Measurements from ENCODE around the gene ZC3H18. TPM values are rescaled to one million over a fixed set of nuclear protein-coding genes. Genes with fewer than 3 reads are reported as not detected.
A peak's percentile ranks its signal among the peaks of the same experiment; 100 is the strongest.

The ZC3H18 gene
- total RNA-seq, 1 experiment from 2014 or later, result 40.5 TPM

DNA sequence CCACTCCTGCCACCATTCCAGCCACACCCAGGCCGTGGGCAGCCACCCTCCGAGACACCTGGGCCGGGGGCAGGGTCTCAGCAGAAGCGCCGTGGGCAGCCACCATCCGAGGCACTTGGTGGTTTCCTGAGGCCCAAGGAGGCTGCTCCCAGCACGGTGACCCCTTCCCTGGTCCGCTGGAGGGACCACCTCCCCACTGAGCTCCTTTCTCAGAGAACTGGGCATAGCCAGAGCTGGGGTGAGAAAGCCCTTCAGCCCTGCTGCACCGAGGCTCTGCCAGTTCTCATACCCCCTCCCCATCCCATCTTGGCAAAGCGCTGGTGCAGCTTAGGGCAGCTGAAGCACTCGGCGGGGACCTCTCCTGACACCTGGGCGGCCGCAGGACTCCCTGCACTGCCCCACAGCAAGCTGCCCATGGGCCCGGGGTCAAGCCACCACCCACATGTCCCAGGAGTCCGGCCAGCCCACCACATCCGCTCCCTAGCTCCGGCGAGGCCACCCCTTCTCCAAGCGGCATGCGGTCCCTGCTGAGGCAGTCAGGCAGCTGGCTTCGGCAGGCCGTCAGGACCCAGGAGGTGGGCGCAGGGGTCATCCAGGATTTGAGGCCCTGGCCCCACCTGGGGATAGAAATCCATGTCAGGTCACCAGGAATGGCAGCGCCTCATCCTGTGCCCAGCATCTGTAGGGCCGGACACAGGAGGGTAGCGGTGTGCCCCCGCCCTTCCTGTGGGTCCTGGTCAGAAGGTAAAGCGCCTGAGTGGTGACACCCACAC, 82.0 kb downstream of the ZC3H18 start:
- intact Hi-C loops (cut with micrococcal nuclease), result no loop called here
- TSS peak; percentile 51 for BruUV-seq (replicated peaks)
- H3K4me1 Mint-ChIP-seq (ENCODE audit: insufficient read depth, unreplicated experiment), result no peaks in the 10 kb centered on the region
- no peak for DNase-seq (ENCODE audit: unreplicated experiment)
- ChIA-PET CTCF (no interaction called here), POLR2A (interaction anchor here (0.7 kb wide), 1 partner anchor 34 kb away, joined by 3 read pairs; no protein-coding TSS in a partner anchor)
- no peaks in the 10 kb centered on the region for H3K27me3 Mint-ChIP-seq (ENCODE audit: insufficient read depth, unreplicated experiment)
- peaks cover 12% of the 10 kb centered on the region for H3K36me3 Mint-ChIP-seq (ENCODE audit: insufficient read depth, unreplicated experiment)
- H3K9me3 Mint-ChIP-seq (ENCODE audit: unreplicated experiment), result no peaks in the 10 kb centered on the region
- TF ChIP-seq, protein P1, sequence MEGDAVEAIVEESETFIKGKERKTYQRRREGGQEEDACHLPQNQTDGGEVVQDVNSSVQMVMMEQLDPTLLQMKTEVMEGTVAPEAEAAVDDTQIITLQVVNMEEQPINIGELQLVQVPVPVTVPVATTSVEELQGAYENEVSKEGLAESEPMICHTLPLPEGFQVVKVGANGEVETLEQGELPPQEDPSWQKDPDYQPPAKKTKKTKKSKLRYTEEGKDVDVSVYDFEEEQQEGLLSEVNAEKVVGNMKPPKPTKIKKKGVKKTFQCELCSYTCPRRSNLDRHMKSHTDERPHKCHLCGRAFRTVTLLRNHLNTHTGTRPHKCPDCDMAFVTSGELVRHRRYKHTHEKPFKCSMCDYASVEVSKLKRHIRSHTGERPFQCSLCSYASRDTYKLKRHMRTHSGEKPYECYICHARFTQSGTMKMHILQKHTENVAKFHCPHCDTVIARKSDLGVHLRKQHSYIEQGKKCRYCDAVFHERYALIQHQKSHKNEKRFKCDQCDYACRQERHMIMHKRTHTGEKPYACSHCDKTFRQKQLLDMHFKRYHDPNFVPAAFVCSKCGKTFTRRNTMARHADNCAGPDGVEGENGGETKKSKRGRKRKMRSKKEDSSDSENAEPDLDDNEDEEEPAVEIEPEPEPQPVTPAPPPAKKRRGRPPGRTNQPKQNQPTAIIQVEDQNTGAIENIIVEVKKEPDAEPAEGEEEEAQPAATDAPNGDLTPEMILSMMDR (IDR thresholded peaks at IDR 0.05; ENCODE audit: unreplicated experiment), result no peak
- H3K4me3 Mint-ChIP-seq (ENCODE audit: unreplicated experiment), result no peak overlapping the region
- H3K27ac Mint-ChIP-seq (ENCODE audit: low read depth, unreplicated experiment), result no peak overlapping the region

DNA sequence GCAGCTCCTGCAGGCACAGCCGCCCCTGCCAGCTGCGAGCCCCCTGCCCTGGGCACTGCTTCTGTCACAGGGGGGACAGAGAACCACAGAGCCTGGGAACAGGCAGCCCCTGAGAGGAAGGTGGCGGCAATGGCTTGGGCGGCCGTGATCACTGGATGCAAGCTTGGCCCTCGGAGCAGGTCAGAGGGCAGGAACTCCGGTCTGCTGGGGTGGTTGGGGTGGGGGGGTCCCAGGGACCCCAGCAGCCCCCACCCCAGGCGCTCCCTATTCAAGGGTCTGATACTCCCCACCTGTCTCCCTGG, 82.5 kb downstream of the ZC3H18 start:
- Mint-ChIP-seq H3K4me1 (ENCODE audit: insufficient read depth, unreplicated experiment) (no peaks in the 10 kb centered on the region), H3K27me3 (ENCODE audit: insufficient read depth, unreplicated experiment) (no peaks in the 10 kb centered on the region), H3K4me3 (ENCODE audit: unreplicated experiment) (no peak overlapping the region), H3K27ac (ENCODE audit: low read depth, unreplicated experiment) (no peak overlapping the region), H3K36me3 (ENCODE audit: insufficient read depth, unreplicated experiment) (peaks cover 12% of the 10 kb centered on the region), H3K9me3 (ENCODE audit: unreplicated experiment) (no peaks in the 10 kb centered on the region)
- no TSS peak for BruUV-seq (replicated peaks)
- TF ChIP-seq, protein P1 (IDR thresholded peaks at IDR 0.05; ENCODE audit: unreplicated experiment), result no peak
- CTCF ChIA-PET, result no interaction called here
- intact Hi-C loops (cut with micrococcal nuclease), result no loop called here
- DNase-seq (ENCODE audit: unreplicated experiment), result no peak
- POLR2A ChIA-PET, result no interaction called here

DNA sequence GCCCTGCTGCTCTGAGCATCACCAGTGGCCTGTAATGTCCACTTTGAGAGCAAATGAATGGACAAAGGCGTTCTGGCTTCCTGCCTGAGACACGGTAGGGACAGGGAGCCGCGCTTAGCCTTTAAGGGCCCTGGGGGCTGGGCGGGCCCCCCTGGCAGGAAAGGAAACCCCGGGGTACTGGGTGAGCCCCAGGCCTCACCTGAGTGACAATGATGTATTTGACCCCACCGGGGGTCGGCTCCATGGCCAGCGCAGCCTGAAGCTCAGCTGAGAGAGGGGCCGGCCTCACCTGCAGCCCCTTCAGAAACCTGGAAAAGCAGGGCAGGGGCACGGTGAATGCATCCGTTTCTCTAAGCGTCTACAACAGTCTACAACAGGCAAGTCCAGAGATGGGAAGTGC, 82.9 kb downstream of the ZC3H18 start:
- POLR2A ChIA-PET, result no interaction called here
- Mint-ChIP-seq H3K4me1 (ENCODE audit: insufficient read depth, unreplicated experiment) (no peaks in the 10 kb centered on the region), H3K4me3 (ENCODE audit: unreplicated experiment) (no peak overlapping the region), H3K27me3 (ENCODE audit: insufficient read depth, unreplicated experiment) (no peaks in the 10 kb centered on the region), H3K27ac (ENCODE audit: low read depth, unreplicated experiment) (no peak overlapping the region), H3K36me3 (ENCODE audit: insufficient read depth, unreplicated experiment) (peaks cover 12% of the 10 kb centered on the region), H3K9me3 (ENCODE audit: unreplicated experiment) (no peaks in the 10 kb centered on the region)
- DNase-seq (ENCODE audit: unreplicated experiment), result no peak
- BruUV-seq (replicated peaks), result no TSS peak
- intact Hi-C loops (cut with micrococcal nuclease), result no loop called here
- TF ChIP-seq, protein P1 (IDR thresholded peaks at IDR 0.05; ENCODE audit: unreplicated experiment), result no peak
- CTCF ChIA-PET, result no interaction called here

DNA sequence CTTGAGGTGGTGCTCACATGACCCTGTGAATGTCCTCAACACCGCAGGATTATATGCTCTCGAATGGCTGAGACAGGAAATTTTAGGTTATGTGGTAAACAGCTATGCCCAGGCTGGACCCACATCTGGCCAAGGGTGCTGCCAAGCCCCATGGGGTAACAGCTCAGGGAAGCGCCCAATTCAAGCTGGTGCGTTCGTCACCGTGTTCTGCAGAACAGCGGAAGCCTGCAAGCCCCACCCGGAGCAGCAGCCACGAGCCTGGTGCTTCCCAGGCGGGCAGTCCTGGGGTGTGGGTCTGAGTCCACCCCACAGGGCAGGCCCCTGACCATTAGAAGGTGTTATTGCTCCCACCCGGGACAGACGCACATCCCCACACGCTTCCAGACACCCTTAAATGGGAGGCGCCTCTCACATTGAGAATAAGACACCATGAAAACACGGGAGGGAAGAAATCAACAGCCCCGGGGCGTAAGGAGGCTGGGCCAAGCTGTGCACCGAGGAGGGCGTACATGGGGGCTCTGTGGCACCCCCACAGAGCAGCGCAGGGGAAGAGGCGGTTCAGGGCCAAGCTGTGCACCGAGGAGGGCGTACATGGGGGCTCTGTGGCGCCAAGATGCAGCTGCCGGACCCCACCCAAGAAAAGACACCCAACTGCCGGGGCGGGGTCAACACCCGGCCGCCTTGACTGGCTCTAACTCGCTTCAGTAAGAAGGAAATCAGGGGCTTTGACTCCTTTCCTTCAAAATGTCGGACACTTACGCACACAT, 83.6 kb downstream of the ZC3H18 start:
- Mint-ChIP-seq H3K36me3 (ENCODE audit: insufficient read depth, unreplicated experiment) (peaks cover 12% of the 10 kb centered on the region), H3K9me3 (ENCODE audit: unreplicated experiment) (no peaks in the 10 kb centered on the region), H3K27me3 (ENCODE audit: insufficient read depth, unreplicated experiment) (no peaks in the 10 kb centered on the region), H3K4me1 (ENCODE audit: insufficient read depth, unreplicated experiment) (no peaks in the 10 kb centered on the region), H3K4me3 (ENCODE audit: unreplicated experiment) (no peak overlapping the region), H3K27ac (ENCODE audit: low read depth, unreplicated experiment) (no peak overlapping the region)
- CTCF ChIA-PET, result no interaction called here
- POLR2A ChIA-PET, result no interaction called here
- TF ChIP-seq, protein P1 (IDR thresholded peaks at IDR 0.05; ENCODE audit: unreplicated experiment), result no peak
- BruUV-seq (replicated peaks), result no TSS peak
- DNase-seq (ENCODE audit: unreplicated experiment), result no peak
- intact Hi-C loops (cut with micrococcal nuclease), result no loop called here

All from MCF 10A (cell line).